NCI-H128 (cell line): ENCODE results near the gene XDH.

Experiments used
- DNase-seq: peaks from one replicate; lab custom pipeline; 2025; ENCODE audit not compliant: unreplicated experiment; lab: John Stamatoyannopoulos, UW

Gene XDH

GRCh38 chr2:31404302-31404701 lies 10.2 kb downstream of the XDH start:
- no peak for DNase-seq

GRCh38 chr2:31402388-31402787 lies 12.2 kb downstream of the XDH start:
- DNase-seq = no peak

- DNase-seq = no peak
Observed at GRCh38 chr2:31401580-31401979, 13.0 kb downstream of the XDH start.

- DNase-seq = no peak
Observed at GRCh38 chr2:31398881-31399280, 15.7 kb downstream of the XDH start.

- DNase-seq = no peak
Observed at GRCh38 chr2:31397094-31397493, 17.4 kb downstream of the XDH start.

- no peak for DNase-seq
Observed at GRCh38 chr2:31390324-31390723, 24.2 kb downstream of the XDH start.

GRCh38 chr2:31388736-31389135 lies 25.8 kb downstream of the XDH start:
- DNase-seq = no peak

- no peak for DNase-seq
Observed at GRCh38 chr2:31387850-31388249, 26.7 kb downstream of the XDH start.

GRCh38 chr2:31386648-31387047 lies 27.9 kb downstream of the XDH start:
- no peak for DNase-seq

GRCh38 chr2:31386172-31386571 lies 28.4 kb downstream of the XDH start:
- no peak for DNase-seq

- DNase-seq = no peak
Observed at GRCh38 chr2:31384771-31385276, 29.7 kb downstream of the XDH start.

GRCh38 chr2:31384351-31384750 lies 30.2 kb downstream of the XDH start:
- no peak for DNase-seq

- no peak for DNase-seq
Observed at GRCh38 chr2:31383471-31384153, 30.9 kb downstream of the XDH start.

GRCh38 chr2:31382452-31383120 lies 32.0 kb downstream of the XDH start:
- DNase-seq = no peak

GRCh38 chr2:31381601-31382000 lies 32.9 kb downstream of the XDH start:
- no peak for DNase-seq

- no peak for DNase-seq
Observed at GRCh38 chr2:31380243-31380642, 34.3 kb downstream of the XDH start.

- DNase-seq = no peak
Observed at GRCh38 chr2:31379747-31380146, 34.8 kb downstream of the XDH start.

GRCh38 chr2:31378791-31379501 lies 35.6 kb downstream of the XDH start:
- DNase-seq = no peak

- no peak for DNase-seq
Observed at GRCh38 chr2:31378389-31378788, 36.2 kb downstream of the XDH start.

GRCh38 chr2:31373127-31373526 lies 41.4 kb downstream of the XDH start:
- no peak for DNase-seq

GRCh38 chr2:31372097-31372496 lies 42.4 kb downstream of the XDH start:
- no peak for DNase-seq

- DNase-seq = no peak
Observed at GRCh38 chr2:31371691-31372090, 42.9 kb downstream of the XDH start.
